CD1c-positive myeloid dendritic cell (primary cell): ENCODE results near the gene SHCBP1L.
A peak's percentile ranks its signal among the peaks of the same experiment; 100 is the strongest.
"Not testable (repeated sequence)": the region's sequence is repeated elsewhere in the genome, so short reads cannot be mapped to it uniquely, and the experiment has no call there.

Experiments used
- DNase-seq: peaks from one replicate; pipeline ENCODE4 v3.0.0-alpha.2; 2016; ENCODE audit errors: extremely low spot score

Gene SHCBP1L

GRCh38 chr1:182965096-182965495 lies 12.1 kb upstream of the SHCBP1L start:
- no peak for DNase-seq

DNA sequence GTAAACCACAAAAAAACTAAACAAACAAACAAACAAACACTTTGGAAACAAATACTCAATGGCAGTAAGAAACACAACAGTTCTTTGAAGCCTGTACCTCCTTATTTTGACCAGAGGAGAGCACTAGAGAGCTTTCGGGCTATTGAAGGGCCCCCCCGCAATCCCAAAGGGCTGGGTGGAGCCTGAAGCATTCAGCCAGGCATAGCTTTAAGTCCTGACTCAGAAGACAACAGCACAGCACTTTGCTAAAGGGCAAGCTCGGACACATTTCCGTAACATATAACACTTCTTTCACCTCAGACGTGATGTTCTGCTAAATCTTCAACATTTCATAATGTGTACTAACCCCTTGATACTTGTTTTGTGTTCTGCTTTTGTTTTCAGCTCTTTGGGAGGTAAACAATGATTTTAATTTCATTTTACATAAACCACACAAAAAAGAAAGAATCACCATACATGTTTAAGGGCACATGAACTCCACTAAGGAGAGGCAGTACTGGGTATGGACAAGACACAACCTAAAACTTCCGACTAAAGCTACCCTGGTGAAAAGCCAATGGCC lies 9.7 kb upstream of the SHCBP1L start:
- peak; percentile 73 for DNase-seq

DNA sequence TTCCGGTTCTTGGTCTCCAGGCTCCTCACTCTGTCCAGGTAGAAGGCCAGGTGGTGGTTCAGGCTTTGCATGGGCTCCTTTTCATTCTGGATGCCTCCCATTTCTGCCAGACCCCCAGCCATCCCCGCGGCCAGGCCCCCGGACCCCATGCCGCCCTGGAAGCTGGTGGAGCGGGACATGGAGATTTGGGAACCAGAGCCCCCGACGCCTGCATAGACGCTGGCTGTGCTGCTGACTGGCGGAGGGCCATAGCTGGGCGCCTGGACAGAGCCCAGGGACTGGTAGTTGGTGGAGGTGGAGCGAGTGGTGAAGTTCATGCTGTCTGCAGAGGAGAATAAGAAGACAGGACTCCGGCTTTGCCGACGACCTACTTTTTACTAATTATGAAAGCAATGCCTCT lies 7.1 kb upstream of the SHCBP1L start:
- no peak for DNase-seq

- no peak for DNase-seq
Measured at GRCh38 chr1:182957902-182958395, 5.0 kb upstream of the SHCBP1L start.

DNA sequence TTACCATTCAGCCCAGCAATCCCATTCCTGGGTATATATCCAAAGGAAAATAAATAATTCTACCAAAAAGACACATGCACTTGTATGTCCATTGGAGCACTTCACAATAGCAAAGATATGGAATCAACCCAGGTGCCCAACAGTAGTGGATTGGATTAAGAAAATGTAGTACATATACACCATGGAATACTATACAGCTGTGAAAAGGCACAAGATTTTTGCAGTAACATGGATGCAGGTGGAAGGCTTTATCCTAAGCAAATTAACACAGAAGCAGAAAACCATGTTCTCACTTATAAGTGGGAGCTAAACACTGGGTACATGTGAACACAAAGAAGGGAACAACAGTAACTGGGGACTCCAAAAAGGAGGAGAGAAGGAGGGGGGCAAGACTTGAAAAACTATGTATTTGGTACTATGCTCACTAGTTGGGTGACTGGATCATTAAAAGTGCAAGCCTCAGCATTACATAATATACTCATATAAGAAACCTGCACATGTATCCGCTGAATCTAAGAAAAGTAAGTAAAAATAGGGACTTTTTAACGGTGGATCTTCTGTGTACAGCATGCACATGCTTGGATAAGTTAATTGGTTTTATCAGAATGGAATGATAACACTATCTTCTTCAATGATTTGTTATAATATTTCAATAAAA lies 3.9 kb upstream of the SHCBP1L start:
- DNase-seq = no peak

DNA sequence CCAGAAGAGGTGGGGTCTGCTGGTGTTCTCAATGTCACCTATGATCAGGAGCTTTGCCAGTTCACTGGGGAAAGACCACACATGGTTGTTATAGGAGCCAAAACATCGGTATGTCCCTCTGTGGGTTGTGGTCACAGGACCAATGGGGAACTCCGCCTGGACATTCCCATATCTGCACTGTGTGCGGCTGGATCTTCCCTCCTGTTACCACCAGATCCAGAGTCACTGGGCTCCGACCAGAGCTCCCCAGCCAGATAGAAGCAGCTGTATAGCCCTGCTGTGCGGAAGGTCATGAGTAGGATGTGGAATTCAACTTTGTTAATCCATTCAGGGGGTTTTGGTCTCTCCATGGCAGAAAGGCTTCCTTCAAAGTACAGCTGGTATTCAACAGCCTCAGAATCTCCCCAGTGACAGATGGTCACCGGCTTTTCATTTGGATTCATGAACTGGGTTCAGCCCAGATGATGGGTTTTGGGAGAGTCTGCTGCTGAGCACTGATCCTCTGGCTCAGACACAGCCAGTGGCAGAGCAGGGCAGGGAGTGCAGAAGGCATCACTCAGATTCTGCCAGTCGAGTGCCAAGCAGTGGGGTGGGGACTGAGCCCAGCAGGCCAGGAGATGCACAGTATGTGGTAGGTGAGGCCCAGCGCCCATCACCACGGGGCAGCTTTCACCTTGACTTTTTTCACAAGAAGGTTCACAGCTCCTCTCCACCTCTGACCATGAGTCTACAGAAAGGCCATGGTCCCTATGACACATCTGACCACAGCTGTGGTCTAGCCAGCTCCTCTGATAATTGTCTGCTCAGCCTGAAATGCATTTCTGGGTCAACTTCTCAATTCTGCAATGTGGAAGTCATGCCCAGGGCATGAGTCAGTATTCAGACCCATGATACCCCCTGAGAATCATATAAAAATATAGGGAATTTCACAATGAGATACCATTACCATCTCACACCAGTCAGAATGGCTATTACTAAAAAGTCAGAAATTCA lies 2.9 kb upstream of the SHCBP1L start:
- no peak for DNase-seq

DNA sequence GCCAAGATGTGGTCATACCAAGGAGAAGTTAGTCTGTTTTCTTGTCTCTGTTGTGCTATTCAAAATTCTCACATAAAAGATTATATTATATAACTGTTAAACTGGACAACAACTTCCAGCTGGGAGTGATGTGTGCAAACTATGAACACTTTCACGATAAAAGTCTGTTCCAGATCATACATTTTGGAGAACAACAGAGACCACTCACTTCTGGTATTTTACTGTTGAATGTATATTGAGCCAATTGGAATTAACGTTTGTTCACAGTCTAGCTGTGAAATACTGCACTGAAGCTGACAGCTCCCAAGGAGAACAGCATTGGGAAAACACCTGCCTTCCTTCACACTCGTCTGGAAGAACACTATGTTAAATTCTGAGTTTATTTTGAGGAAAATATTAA lies 860 bp upstream of the SHCBP1L start:
- no peak for DNase-seq

- not testable (repeated sequence) for DNase-seq
Measured at GRCh38 chr1:182943336-182943735, 9.6 kb downstream of the SHCBP1L start.

DNA sequence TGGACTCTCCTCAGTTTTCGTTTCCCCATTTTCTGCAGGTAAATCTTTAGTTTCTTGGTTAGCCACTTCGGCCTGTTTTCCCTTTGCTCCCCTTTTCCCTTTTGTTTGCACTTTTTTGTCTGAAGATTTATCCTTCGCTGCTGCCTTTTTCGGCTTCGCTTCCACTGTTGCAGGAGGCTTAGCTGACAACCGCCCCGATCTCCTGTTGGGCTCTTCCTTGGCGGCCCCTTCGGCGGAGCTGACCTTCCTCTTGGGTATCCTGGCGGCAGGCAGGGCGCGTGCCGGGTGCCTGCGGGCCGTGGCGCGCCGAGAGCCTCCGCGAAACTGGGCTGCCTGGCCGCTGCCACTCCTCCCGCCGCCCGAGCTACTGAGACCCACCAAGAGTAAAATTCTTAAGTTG lies 10.8 kb downstream of the SHCBP1L start:
- DNase-seq = not testable (repeated sequence)

- DNase-seq = no peak
Measured at GRCh38 chr1:182939413-182939812, 13.6 kb downstream of the SHCBP1L start.

GRCh38 chr1:182935716-182936115 lies 17.2 kb downstream of the SHCBP1L start:
- no peak for DNase-seq

GRCh38 chr1:182930985-182931384 lies 22.0 kb downstream of the SHCBP1L start:
- no peak for DNase-seq

DNA sequence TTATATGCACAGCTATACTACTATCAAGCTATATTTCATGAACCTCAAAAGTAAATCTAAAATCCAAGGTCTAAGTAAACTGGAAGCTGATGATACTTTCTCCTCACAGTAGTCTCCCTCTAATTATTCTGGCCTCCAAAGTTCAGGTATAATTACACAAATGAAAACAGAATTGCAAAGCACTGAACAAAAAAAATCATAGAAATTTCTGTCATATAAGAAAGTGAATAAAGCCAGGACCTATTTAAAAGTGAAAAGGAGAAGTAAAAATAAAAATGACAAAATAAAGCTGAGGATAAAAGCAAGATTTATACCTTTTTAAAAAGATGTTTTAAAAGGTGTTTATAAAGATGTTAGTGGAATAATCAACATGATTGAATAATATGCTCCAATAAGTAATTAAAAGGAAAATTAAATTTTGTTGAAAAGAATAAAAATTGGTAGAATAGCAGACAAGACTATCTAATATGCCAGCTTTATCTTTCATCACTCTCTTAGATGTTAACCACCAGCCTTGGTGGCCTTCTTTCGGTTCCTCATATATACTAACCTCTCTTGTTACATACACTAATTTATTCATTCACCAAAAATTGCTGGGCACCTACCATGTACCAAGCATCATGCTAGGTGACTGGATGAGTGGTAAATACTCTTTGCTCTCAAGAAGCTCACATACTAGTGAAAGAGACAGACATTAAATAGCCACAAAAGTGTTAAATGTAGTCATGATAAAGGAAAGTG lies 25.1 kb downstream of the SHCBP1L start:
- no peak for DNase-seq

DNA sequence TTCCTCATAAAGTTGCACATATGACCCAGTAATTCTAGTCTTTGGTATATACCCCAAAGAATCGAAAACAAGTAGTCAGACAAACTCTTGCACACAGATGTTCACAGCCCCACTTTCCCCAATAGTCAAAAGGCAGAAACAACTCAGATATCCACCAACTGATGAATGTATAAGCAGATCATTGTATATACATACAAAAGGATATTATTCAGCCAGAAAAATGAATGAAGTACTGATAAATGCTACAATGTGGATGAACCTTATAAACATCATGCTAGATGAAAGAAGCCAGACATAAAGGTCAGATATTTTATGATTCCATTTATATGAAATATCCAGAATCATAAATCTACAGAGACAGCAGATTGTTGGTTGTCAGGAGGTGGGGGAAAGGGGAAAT lies 27.3 kb downstream of the SHCBP1L start:
- DNase-seq = no peak

DNA sequence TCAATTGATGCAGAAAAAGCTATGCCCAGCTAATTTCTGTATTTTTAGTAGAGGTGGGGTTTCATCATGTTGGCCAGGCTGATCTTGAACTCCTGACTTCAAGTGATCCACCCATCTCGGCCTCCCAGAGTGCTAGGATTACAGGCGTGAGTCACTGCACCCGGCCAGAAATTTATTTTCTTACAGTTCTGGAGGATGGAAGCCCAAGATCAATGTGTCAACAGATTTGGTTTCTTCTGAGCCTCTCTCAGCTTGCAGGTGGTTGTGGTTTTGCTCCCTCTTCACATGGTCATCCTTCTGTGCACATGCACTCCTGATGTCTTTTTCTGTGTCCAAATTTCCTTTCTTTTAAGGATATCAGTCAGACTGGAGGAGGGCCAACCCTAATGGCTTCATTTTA lies 35.6 kb downstream of the SHCBP1L start:
- DNase-seq = no peak

GRCh38 chr1:182913401-182913800 lies 39.6 kb downstream of the SHCBP1L start:
- no peak for DNase-seq

DNA sequence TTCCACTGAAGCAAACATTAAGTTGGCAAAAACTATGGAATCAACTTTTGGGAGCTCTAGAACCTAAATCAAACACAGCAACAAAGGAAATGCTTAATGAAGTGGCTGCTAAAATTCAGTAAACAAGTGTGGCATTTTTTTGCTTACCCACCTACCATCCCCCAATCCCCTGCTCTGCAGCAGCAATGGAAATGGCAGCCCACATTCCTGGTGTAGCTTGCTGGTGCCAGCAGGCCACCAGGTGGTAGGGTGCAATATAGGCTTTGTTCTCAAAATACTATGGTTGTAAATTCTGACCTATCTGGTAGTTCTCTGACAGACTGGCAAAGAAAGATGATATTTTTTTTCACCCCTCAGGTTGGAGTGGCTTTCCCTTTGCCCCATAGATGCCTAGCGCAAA lies 42.8 kb downstream of the SHCBP1L start:
- no peak for DNase-seq

DNA sequence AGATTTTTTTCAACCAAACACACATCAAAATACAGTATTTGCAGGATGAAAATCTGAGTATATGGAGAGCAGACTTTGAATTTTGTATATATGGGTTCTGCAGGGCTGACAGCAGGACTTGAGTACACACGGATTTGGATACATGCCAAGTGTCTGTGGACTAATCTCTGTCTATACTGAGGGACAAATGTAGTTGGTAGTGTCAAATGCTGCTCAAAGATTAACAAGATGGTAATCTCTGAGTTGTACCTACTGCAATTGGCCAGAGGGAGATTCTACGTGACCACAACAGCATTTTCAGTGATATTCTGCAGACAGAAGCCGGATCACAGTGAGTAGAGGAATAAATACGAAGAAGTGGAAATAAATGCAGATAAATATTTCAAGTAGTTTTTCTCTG lies 43.4 kb downstream of the SHCBP1L start:
- no peak for DNase-seq

GRCh38 chr1:182905321-182905720 lies 47.6 kb downstream of the SHCBP1L start:
- DNase-seq = no peak

GRCh38 chr1:182901946-182902345 lies 51.0 kb downstream of the SHCBP1L start:
- not testable (repeated sequence) for DNase-seq

DNA sequence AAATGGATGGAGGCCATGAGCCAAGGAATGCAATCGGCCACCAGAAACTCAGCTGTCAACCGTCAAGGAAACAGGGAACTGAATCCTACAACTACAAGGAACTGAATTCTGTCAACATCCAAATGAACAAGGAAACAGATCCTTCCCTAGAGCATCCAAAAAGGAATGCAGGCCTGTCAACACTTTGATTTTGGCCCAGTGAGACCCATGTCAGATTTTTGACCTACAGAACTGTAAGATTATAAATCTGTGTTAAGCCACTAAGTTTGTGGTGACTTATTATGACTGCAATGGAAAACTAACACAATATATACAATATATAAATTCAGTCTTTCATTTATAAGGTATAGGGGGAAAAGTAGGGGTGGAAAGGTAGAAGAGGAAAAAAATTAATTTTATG lies 55.3 kb downstream of the SHCBP1L start:
- no peak for DNase-seq
